GM21723 (cell line): ENCODE data around the gene LIMK2.

Source experiments
- ATAC-seq: cut with Tn5 transposase; IDR thresholded peaks from one replicate; pipeline ENCODE4 v1.9.1; 2021; ENCODE audit warnings: mild to moderate bottlenecking, moderate library complexity; ENCODE audit not compliant: unreplicated experiment

LIMK2 gene

GRCh38 chr22:31327806-31328543 is 115.9 kb downstream of the LIMK2 start:
- ATAC-seq: no peak

DNA sequence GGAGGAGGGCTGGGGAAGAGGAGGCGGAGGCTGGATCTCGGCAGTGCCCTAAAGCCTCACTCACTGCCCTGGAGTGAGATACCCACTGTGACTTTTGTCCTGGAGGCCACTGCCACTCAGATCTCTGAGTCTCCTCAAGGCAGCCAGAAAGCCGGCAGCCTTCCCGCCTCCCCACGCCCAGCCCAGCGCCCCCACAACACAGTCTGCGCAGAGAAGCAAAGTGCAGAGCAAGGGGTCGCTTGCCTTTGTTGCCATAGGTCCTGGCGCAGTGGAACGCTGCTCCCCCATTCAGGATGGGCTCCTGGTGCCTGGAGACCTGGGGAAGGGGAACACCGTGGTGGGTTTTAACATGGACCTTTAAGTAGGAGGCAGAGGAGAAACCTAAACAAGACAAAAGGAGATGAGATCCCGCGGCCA is 116.5 kb downstream of the LIMK2 start:
- ATAC-seq: no peak

GRCh38 chr22:31329029-31329428 is 116.9 kb downstream of the LIMK2 start:
- ATAC-seq: no peak
